Mesenchymal stem cell (in vitro differentiated cells and primary cell): ENCODE data around the gene HMGA1.

Source experiments
- DNase-seq: peaks from one replicate; pipeline ENCODE4 v3.0.0-alpha.2; 2013
- H2AFZ ChIP-seq: one replicate; pipeline ENCODE4 v1.6.1; 2013; ENCODE audit warnings: low read depth, mild to moderate bottlenecking, control low read depth, inconsistent platforms, low read length, moderate library complexity
- H2AK5ac ChIP-seq: 2 replicates; pipeline ENCODE4 v1.6.1; 2013; ENCODE audit warnings: low read length, moderate library complexity, mild to moderate bottlenecking, inconsistent platforms; ENCODE audit not compliant: severe bottlenecking
- H2BK120ac ChIP-seq: one replicate; pipeline ENCODE4 v1.6.1; 2013; ENCODE audit warnings: low read depth, mild to moderate bottlenecking, inconsistent platforms, low read length, moderate library complexity
- H2BK12ac ChIP-seq, 2 experiments: one replicate each; pipeline ENCODE4 v1.6.1; 2013; ENCODE audit warnings: inconsistent platforms in 2 of 2, low read length in 2 of 2, mild to moderate bottlenecking in 2 of 2, moderate library complexity in 2 of 2, control low read depth in 1 of 2
- H2BK15ac ChIP-seq: one replicate; pipeline ENCODE4 v1.6.1; 2013; ENCODE audit warnings: mild to moderate bottlenecking, low read depth, inconsistent platforms; ENCODE audit not compliant: poor library complexity, severe bottlenecking
- H2BK5ac ChIP-seq: 2 replicates; pipeline ENCODE4 v1.6.1; 2013; ENCODE audit warnings: low read depth, mild to moderate bottlenecking, low read length, control low read depth, inconsistent platforms; ENCODE audit not compliant: poor library complexity, severe bottlenecking
- H3K14ac ChIP-seq, 2 experiments: one replicate each; pipeline ENCODE4 v1.6.1; 2013; ENCODE audit warnings: inconsistent platforms in 2 of 2, low read length in 2 of 2, control low read depth in 1 of 2, mild to moderate bottlenecking in 1 of 2, moderate library complexity in 1 of 2
- H3K18ac ChIP-seq, 2 experiments: one replicate each; pipeline ENCODE4 v1.6.1; 2013; ENCODE audit warnings: inconsistent platforms in 2 of 2, low read length in 2 of 2, control low read depth in 1 of 2, low read depth in 1 of 2, mild to moderate bottlenecking in 1 of 2
- H3K23ac ChIP-seq, 2 experiments: one replicate each; pipeline ENCODE4 v1.6.1; 2013; ENCODE audit warnings: inconsistent platforms in 2 of 2, low read length in 2 of 2, mild to moderate bottlenecking in 2 of 2, moderate library complexity in 2 of 2, control low read depth in 1 of 2
- H3K27ac ChIP-seq: 2 replicates; pipeline ENCODE4 v1.5.1; 2013; ENCODE audit warnings: mild to moderate bottlenecking, moderate library complexity, low read length, control low read depth, inconsistent platforms; ENCODE audit not compliant: poor library complexity, severe bottlenecking
- H3K27me3 ChIP-seq, 2 experiments: 2 replicates each; pipeline versions ENCODE4 v1.6.1 to v1.7.0; 2013; ENCODE audit warnings: low read length in 2 of 2, mild to moderate bottlenecking in 2 of 2, moderate library complexity in 2 of 2, control low read depth in 1 of 2, inconsistent platforms in 1 of 2; ENCODE audit not compliant: control insufficient read depth in 1 of 2, insufficient read depth in 1 of 2
- H3K36me3 ChIP-seq, 2 experiments: 2 replicates each; pipeline versions ENCODE4 v1.6.1 to v1.7.0; 2013; ENCODE audit warnings: low read length in 2 of 2, control low read depth in 1 of 2, inconsistent platforms in 1 of 2, low read depth in 1 of 2, mild to moderate bottlenecking in 1 of 2; ENCODE audit not compliant: insufficient read depth in 2 of 2, control insufficient read depth in 1 of 2
- H3K4ac ChIP-seq, 2 experiments: one replicate each; pipeline ENCODE4 v1.6.1; 2013; ENCODE audit warnings: inconsistent platforms in 2 of 2, low read length in 2 of 2, mild to moderate bottlenecking in 2 of 2, moderate library complexity in 2 of 2, control low read depth in 1 of 2, low read depth in 1 of 2
- H3K4me1 ChIP-seq: 2 replicates; pipeline ENCODE4 v1.6.1; 2013; ENCODE audit warnings: low read depth, low read length, control low read depth; ENCODE audit not compliant: control insufficient read depth, insufficient read depth
- H3K4me2 ChIP-seq: 2 replicates; pipeline ENCODE4 v1.6.1; 2013; ENCODE audit warnings: low read length, mild to moderate bottlenecking, inconsistent platforms; ENCODE audit not compliant: poor library complexity, severe bottlenecking
- H3K4me3 ChIP-seq, 2 experiments: 2 replicates each; pipeline versions ENCODE4 v1.5.1 to v1.7.0; 2013; ENCODE audit warnings: low read length in 2 of 2, mild to moderate bottlenecking in 2 of 2, control low read depth in 1 of 2, low read depth in 1 of 2; ENCODE audit not compliant: insufficient read depth in 1 of 2
- H3K79me1 ChIP-seq: replicated peaks from 2 replicates; pipeline ENCODE4 v1.6.1; 2013; ENCODE audit warnings: mild to moderate bottlenecking, control low read depth, low read length, inconsistent platforms; ENCODE audit not compliant: poor library complexity, severe bottlenecking
- H3K9ac ChIP-seq: 2 replicates; pipeline ENCODE4 v1.7.0; 2013; ENCODE audit warnings: mild to moderate bottlenecking, low read length, moderate library complexity
- H3K9me3 ChIP-seq: 2 replicates; pipeline ENCODE4 v1.7.0; 2013; ENCODE audit warnings: mild to moderate bottlenecking, low read length; ENCODE audit not compliant: control insufficient read depth
- H4K8ac ChIP-seq: one replicate; pipeline ENCODE4 v1.6.1; 2013; ENCODE audit warnings: inconsistent platforms, mild to moderate bottlenecking, low read length, moderate library complexity
- H4K91ac ChIP-seq: one replicate; pipeline ENCODE4 v1.6.1; 2013; ENCODE audit warnings: mild to moderate bottlenecking, low read length, inconsistent platforms
- WGBS: methylation state at CpG from one replicate; pipeline ENCODE4 v1.1.7; 2013; ENCODE audit warnings: mixed read lengths; 5-methylcytosine and 5-hydroxymethylcytosine counted together

The HMGA1 gene

GRCh38 chr6:34239893-34240292 lies 3.2 kb downstream of the HMGA1 start:
- no peak overlapping the region for H2AFZ ChIP-seq
- peak overlapping the region in 1 of 2 experiments; percentile 56 for H3K4ac ChIP-seq
- no peak overlapping the region for H2BK5ac ChIP-seq
- no peak overlapping the region for H3K27ac ChIP-seq
- H3K36me3 ChIP-seq = peaks cover 19 to 43% of the 10 kb centered on the region in 2 experiments
- no peak overlapping the region for H4K8ac ChIP-seq
- H3K9me3 ChIP-seq = no peaks in the 10 kb centered on the region
- H3K9ac ChIP-seq = peak overlapping the region; percentile 86
- no peaks in the 10 kb centered on the region for H3K27me3 ChIP-seq
- peak overlapping the region in 1 of 2 experiments; percentile 86 for H3K4me3 ChIP-seq
- H2BK15ac ChIP-seq = no peak overlapping the region
- no peaks in the 10 kb centered on the region for H3K79me1 ChIP-seq
- H2BK12ac ChIP-seq = no peak overlapping the region
- H3K14ac ChIP-seq = no peak overlapping the region
- peak overlapping the region; percentile 81 for H2AK5ac ChIP-seq
- 80% methylated on average over 1 of the region's 2 CpGs for WGBS
- no peak for DNase-seq
- H3K23ac ChIP-seq = peak overlapping the region in 1 of 2 experiments; percentile 48
- peaks cover 54% of the 10 kb centered on the region for H3K4me1 ChIP-seq
- no peak overlapping the region for H3K18ac ChIP-seq
- H2BK120ac ChIP-seq = no peak overlapping the region
- H3K4me2 ChIP-seq = no peak overlapping the region
- peak overlapping the region; percentile 41 for H4K91ac ChIP-seq

GRCh38 chr6:34240329-34241248 lies 3.9 kb downstream of the HMGA1 start:
- DNase-seq = no peak
- peak overlapping the region in 1 of 2 experiments; percentile 86 for H3K4me3 ChIP-seq

GRCh38 chr6:34241351-34242215 lies 4.9 kb downstream of the HMGA1 start:
- H3K36me3 ChIP-seq = peaks cover 22 to 48% of the 10 kb centered on the region in 2 experiments
- H3K4me1 ChIP-seq = peaks cover 46% of the 10 kb centered on the region
- H3K27ac ChIP-seq = no peak overlapping the region
- peak overlapping the region in 1 of 2 experiments; percentile 86 for H3K4ac ChIP-seq
- H3K14ac ChIP-seq = no peak overlapping the region
- no peaks in the 10 kb centered on the region for H3K9me3 ChIP-seq
- H2AK5ac ChIP-seq = no peak overlapping the region
- no peaks in the 10 kb centered on the region for H3K27me3 ChIP-seq
- H3K18ac ChIP-seq = no peak overlapping the region
- peak overlapping the region; percentile 72 for H3K9ac ChIP-seq
- H2BK120ac ChIP-seq = no peak overlapping the region
- H2BK12ac ChIP-seq = peak overlapping the region; percentile 24 to 58
- WGBS = 95% methylated on average over 10 of the region's 13 CpGs
- H2BK5ac ChIP-seq = no peak overlapping the region
- DNase-seq = no peak
- peak overlapping the region; percentile 53 for H4K8ac ChIP-seq
- H3K4me3 ChIP-seq = no peak overlapping the region
- peak overlapping the region in 1 of 2 experiments; percentile 96 for H3K23ac ChIP-seq
- H3K79me1 ChIP-seq = no peaks in the 10 kb centered on the region
- H2AFZ ChIP-seq = no peak overlapping the region
- no peak overlapping the region for H4K91ac ChIP-seq
- no peak overlapping the region for H3K4me2 ChIP-seq
- H2BK15ac ChIP-seq = no peak overlapping the region

More at GRCh38 chr6:34240329-34241248, 3.9 kb downstream of the HMGA1 start:
- Histone ChIP-seq H4K8ac (no peak overlapping the region), H3K79me1 (no peaks in the 10 kb centered on the region), H4K91ac (no peak overlapping the region), H3K23ac (no peak overlapping the region), H2BK5ac (no peak overlapping the region), H3K4me1 (peaks cover 53% of the 10 kb centered on the region), H2AFZ (no peak overlapping the region), H3K9ac (peak overlapping the region; percentile 86), H3K27me3 (no peaks in the 10 kb centered on the region), H3K14ac (no peak overlapping the region), H2BK12ac (peak overlapping the region in 1 of 2 experiments; percentile 58), H3K4me2 (no peak overlapping the region), H3K36me3 (peaks cover 19 to 43% of the 10 kb centered on the region in 2 experiments), H2AK5ac (no peak overlapping the region), H3K18ac (no peak overlapping the region), H3K4ac (no peak overlapping the region), H3K27ac (no peak overlapping the region), H2BK15ac (no peak overlapping the region), H3K9me3 (no peaks in the 10 kb centered on the region), H2BK120ac (no peak overlapping the region)
- 88% methylated on average over 21 of the region's 22 CpGs for WGBS
